Lower leg skin (tissue), 3 donors: ENCODE measurements around the gene G6PC2.

ENCODE experiments used
- CTCF ChIP-seq, 3 donors: fragments of 450-650 bp; IDR thresholded peaks; one replicate each; pipeline ENCODE4 v1.5.1; 2016; ENCODE audit warnings: antibody characterized with exemption in 3 of 3, mild to moderate bottlenecking in 3 of 3, moderate library complexity in 2 of 3
- POLR2A ChIP-seq, 2 donors: fragments of 450-650 bp; IDR thresholded peaks; one replicate each; pipeline ENCODE4 v1.6.1; 2016 to 2017; ENCODE audit warnings: antibody characterized with exemption in 2 of 2, mild to moderate bottlenecking in 1 of 2, moderate library complexity in 1 of 2

DNA sequence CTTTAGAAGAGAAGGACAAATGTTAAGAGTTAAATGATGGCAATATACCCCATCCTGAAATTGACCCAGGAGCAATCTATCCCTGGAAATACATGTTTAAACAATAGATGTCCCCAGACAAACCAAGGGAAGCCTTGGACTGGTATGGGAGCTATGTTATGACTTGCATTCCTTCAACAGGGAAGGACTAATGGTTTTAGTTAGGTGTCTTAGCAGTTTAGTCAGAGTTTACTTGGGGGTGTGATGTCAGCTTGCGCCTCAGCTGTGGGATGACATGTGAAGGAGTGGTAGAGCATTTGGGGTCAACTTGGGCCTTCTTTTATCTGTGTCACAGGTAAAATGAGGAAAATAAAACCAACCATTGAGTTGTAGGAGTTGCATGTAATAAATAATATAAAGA, 47.6 kb upstream of the G6PC2 start:
- TF ChIP-seq CTCF (IDR thresholded peaks at IDR 0.05) = no peak
- TF ChIP-seq POLR2A (IDR thresholded peaks at IDR 0.05) = no peak
